ENCODE results near the gene RGS16.

GRCh38 chr1:182652933-182653332 is 48.7 kb upstream of the RGS16 start:
- TF ChIP-seq SMC3 (conservative IDR thresholded peaks at IDR 0.05; ENCODE audit: insufficient read depth, low read depth, low read length) (no peak), MYC (IDR thresholded peaks at IDR 0.05; ENCODE audit: low read depth, low read length) (no peak), MYC (CRISPR knock-in tag; IDR thresholded peaks at IDR 0.05; ENCODE audit: borderline replicate concordance, low read depth) (no peak), CTCF (IDR thresholded peaks at IDR 0.05 in 2 of 3, conservative IDR thresholded peaks at IDR 0.05 in 1 of 3; ENCODE audit: insufficient read depth in 2 of 3, low read depth in 1 of 3, low read length in 3 of 3) (no peak), SETDB1 (IDR thresholded peaks at IDR 0.05; ENCODE audit: low read length) (no peak), ZNF274 (IDR thresholded peaks at IDR 0.05; ENCODE audit: borderline replicate concordance, low read depth, low read length) (no peak), HDAC6 (IDR thresholded peaks at IDR 0.05; ENCODE audit: low read depth, low read length) (no peak)

Measured in K562 (cell line).